Tibial artery (tissue), 4 donors: ENCODE measurements around the gene GPD1.

ENCODE experiments used
- DNase-seq, 2 donors: peaks; one replicate each; pipeline ENCODE4 v3.0.0-alpha.2; 2019
- H3K27ac ChIP-seq, 2 donors: fragments of 200-600 bp; sonication (generic) in 1 of 2; 1 replicate in 1 of 2; 2 replicates in 1 of 2; pipeline ENCODE4 v1.5.1; 2018 to 2019; ENCODE audit warnings: mild to moderate bottlenecking in 1 of 2
- H3K27me3 ChIP-seq, 2 donors: fragments of 200-600 bp; sonication (generic) in 1 of 2; one replicate each; pipeline versions ENCODE4 v1.5.1 to v1.6.0; 2016 to 2019
- H3K36me3 ChIP-seq, 3 donors: fragments of 200-600 bp; sonication (generic) in 2 of 3; one replicate each; pipeline ENCODE4 v1.5.1; 2016 to 2019; ENCODE audit warnings: mild to moderate bottlenecking in 2 of 3
- H3K4me1 ChIP-seq, 4 donors: fragments of 200-600 bp; sonication (generic) in 2 of 4; 1 replicate in 3 of 4; 2 replicates in 1 of 4; pipeline ENCODE4 v1.5.1; 2016 to 2019
- H3K4me3 ChIP-seq, 2 donors: fragments of 200-600 bp; sonication (generic) in 1 of 2; 1 replicate in 1 of 2; 2 replicates in 1 of 2; pipeline ENCODE4 v1.5.1; 2018 to 2019; ENCODE audit warnings: mild to moderate bottlenecking in 2 of 2
- H3K9me3 ChIP-seq, 3 donors: fragments of 200-600 bp; sonication (generic) in 1 of 3; one replicate each; pipeline ENCODE4 v1.5.1; 2016 to 2019
- CTCF ChIP-seq, 2 experiments: fragments of 200-600 bp in 1 of 2; fragments of 450-650 bp in 1 of 2; IDR thresholded peaks; one replicate each; pipeline ENCODE4 v1.5.1; 2017 to 2019; ENCODE audit warnings: antibody characterized with exemption in 2 of 2, mild to moderate bottlenecking in 1 of 2, moderate library complexity in 1 of 2
- intact Hi-C: fragments of 100-400 bp; cut with DNase I; formaldehyde crosslinking; loops from one replicate; pipeline ENCODE4 v1.15.0; 2023; ENCODE audit warnings: low total_unique reads

Gene GPD1

GRCh38 chr12:50069539-50069938 lies 34.3 kb upstream of the GPD1 start:
- Histone ChIP-seq H3K4me1 (peaks cover 0 to 13% (median 4%) of the 10 kb centered on the region in 4 donors), H3K27ac (no peak overlapping the region), H3K9me3 (no peaks in the 10 kb centered on the region), H3K36me3 (no peaks in the 10 kb centered on the region), H3K27me3 (no peaks in the 10 kb centered on the region), H3K4me3 (no peak overlapping the region)
- intact Hi-C loops = no loop called here
- no peak for DNase-seq
- TF ChIP-seq CTCF (IDR thresholded peaks at IDR 0.05) = no peak

- H3K27ac ChIP-seq = no peak overlapping the region
Measured at GRCh38 chr12:50070314-50071060, 33.3 kb upstream of the GPD1 start.

GRCh38 chr12:50072198-50072907 lies 31.5 kb upstream of the GPD1 start:
- Histone ChIP-seq H3K4me1 (peaks cover 0 to 7% (median 2%) of the 10 kb centered on the region in 4 donors), H3K27ac (no peak overlapping the region), H3K4me3 (no peak overlapping the region), H3K36me3 (no peaks in the 10 kb centered on the region), H3K9me3 (no peaks in the 10 kb centered on the region), H3K27me3 (no peaks in the 10 kb centered on the region)
- no peak for TF ChIP-seq CTCF (IDR thresholded peaks at IDR 0.05)
- DNase-seq = no peak
- intact Hi-C loops = loop anchor here (5.0 kb wide), 1 partner anchor 245 kb away; no protein-coding TSS in a partner anchor

More at GRCh38 chr12:50070314-50071060, 33.3 kb upstream of the GPD1 start:
- H3K4me3 ChIP-seq = no peak overlapping the region
- intact Hi-C loops = loop anchor here (1.0 to 5.0 kb wide), 2 partner anchors 31 to 247 kb away; no protein-coding TSS in a partner anchor
- TF ChIP-seq CTCF (IDR thresholded peaks at IDR 0.05) = peak; percentile 85 to 86
- H3K9me3 ChIP-seq = no peaks in the 10 kb centered on the region
- peak; percentile 69 to 85 for DNase-seq
- no peaks in the 10 kb centered on the region for H3K27me3 ChIP-seq
- peaks cover 0 to 19% (median 6%) of the 10 kb centered on the region in 4 donors for H3K4me1 ChIP-seq
- no peaks in the 10 kb centered on the region for H3K36me3 ChIP-seq

- H3K27ac ChIP-seq = no peak overlapping the region
- no peaks in the 10 kb centered on the region for H3K9me3 ChIP-seq
- H3K36me3 ChIP-seq = no peaks in the 10 kb centered on the region
- TF ChIP-seq CTCF (IDR thresholded peaks at IDR 0.05) = no peak
- H3K4me1 ChIP-seq = peaks cover 0 to 7% (median 2%) of the 10 kb centered on the region in 4 donors
- no peak for DNase-seq
- H3K27me3 ChIP-seq = no peaks in the 10 kb centered on the region
- H3K4me3 ChIP-seq = no peak overlapping the region
- intact Hi-C loops = loop anchor here (5.0 kb wide), 1 partner anchor 244 kb away; no protein-coding TSS in a partner anchor
Measured at GRCh38 chr12:50073206-50073605, 30.6 kb upstream of the GPD1 start.

- Histone ChIP-seq H3K36me3 (no peaks in the 10 kb centered on the region), H3K4me3 (no peak overlapping the region), H3K4me1 (peaks cover 0 to 7% (median 2%) of the 10 kb centered on the region in 4 donors), H3K9me3 (no peaks in the 10 kb centered on the region), H3K27me3 (no peaks in the 10 kb centered on the region), H3K27ac (no peak overlapping the region)
- TF ChIP-seq CTCF (IDR thresholded peaks at IDR 0.05) = no peak
- intact Hi-C loops = loop anchor here (5.0 kb wide), 1 partner anchor 244 kb away; no protein-coding TSS in a partner anchor
- DNase-seq = no peak
Measured at GRCh38 chr12:50073712-50074111, 30.1 kb upstream of the GPD1 start.
